B cell (primary cell): Measurements from ENCODE around the gene ITFG2. TPM values are rescaled to one million over a fixed set of nuclear protein-coding genes. Genes with fewer than 3 reads are reported as not detected.

Source experiments
- ATAC-seq: fragments of 200-7000 bp; cut with Tn5 transposase; one replicate; pipeline ENCODE4 v1.10.0; 2021; ENCODE audit warnings: low read depth, mild to moderate bottlenecking, moderate number of reproducible peaks, moderate library complexity
- CTCF ChIA-PET: fragments of 350-600 bp; sonication (Branson Sonifier 250); formaldehyde crosslinking; loops from one replicate; lab custom pipeline; 2021; ENCODE audit warnings: antibody characterized with exemption, inconsistent platforms; lab: Charles Lee
- POLR2A ChIA-PET: fragments of 350-600 bp; sonication (Branson Sonifier 250); formaldehyde crosslinking; loops from one replicate; lab custom pipeline; 2021; ENCODE audit warnings: antibody characterized with exemption; lab: Charles Lee
- DNase-seq: peaks from one replicate; pipeline ENCODE4 v3.0.0; 2013
- H2AFZ ChIP-seq: 2 replicates; pipeline ENCODE4 v1.6.1; 2012; ENCODE audit warnings: mild to moderate bottlenecking, low read depth, low read length; ENCODE audit not compliant: insufficient read depth, poor library complexity, severe bottlenecking
- H3K27ac ChIP-seq, 2 donors: 1 replicate in 1 of 2; 2 replicates in 1 of 2; pipeline ENCODE4 v1.5.1; 2012 to 2013; ENCODE audit warnings: low read length in 2 of 2, mild to moderate bottlenecking in 2 of 2, moderate library complexity in 1 of 2
- H3K27me3 ChIP-seq, 4 experiments: fragments of 200-600 bp in 1 of 4; sonication (generic) in 1 of 4; replicated peaks in 1 of 4; 1 replicate in 2 of 4; 2 replicates in 2 of 4; pipeline versions ENCODE4 v1.6.1 to v1.7.0; 2013 to 2016; ENCODE audit warnings: low read length in 3 of 4, mild to moderate bottlenecking in 2 of 4, mixed read lengths in 1 of 4, moderate library complexity in 1 of 4; ENCODE audit not compliant: insufficient read depth in 4 of 4, control insufficient read depth in 3 of 4; ENCODE audit errors: control extremely low read depth in 1 of 4
- H3K36me3 ChIP-seq, 2 experiments: replicated peaks in 1 of 2; 1 replicate in 1 of 2; 2 replicates in 1 of 2; pipeline versions ENCODE4 v1.6.1 to v1.7.1; 2013; ENCODE audit warnings: low read length in 1 of 2; ENCODE audit not compliant: insufficient read depth in 2 of 2, control insufficient read depth in 1 of 2; ENCODE audit errors: control extremely low read depth in 1 of 2, extremely low read depth in 1 of 2
- H3K4me1 ChIP-seq, 2 donors: fragments of 200-600 bp in 1 of 2; sonication (generic) in 1 of 2; 1 replicate in 1 of 2; 2 replicates in 1 of 2; pipeline versions ENCODE4 v1.5.1 to v1.6.1; 2013 to 2017; ENCODE audit warnings: low read length in 2 of 2; ENCODE audit not compliant: control insufficient read depth in 2 of 2, insufficient read depth in 2 of 2
- H3K4me2 ChIP-seq: replicated peaks from 2 replicates; pipeline ENCODE3; 2012; ENCODE audit warnings: mild to moderate bottlenecking, low read depth, low read length; ENCODE audit not compliant: poor library complexity, severe bottlenecking
- H3K4me3 ChIP-seq, 5 experiments: fragments of 200-600 bp in 1 of 5; sonication (generic) in 1 of 5; 1 replicate in 3 of 5; 2 replicates in 2 of 5; pipeline versions ENCODE4 v1.5.1 to v1.7.0; 2011 to 2016; ENCODE audit warnings: low read length in 4 of 5, mild to moderate bottlenecking in 4 of 5, low read depth in 2 of 5, control low read depth in 1 of 5, moderate library complexity in 1 of 5; ENCODE audit not compliant: insufficient read depth in 1 of 5; ENCODE audit errors: control extremely low read depth in 1 of 5, extremely low read depth in 1 of 5
- H3K79me2 ChIP-seq: fragments of 200-600 bp; sonication (generic); one replicate; pipeline ENCODE4 v1.6.0; 2016; ENCODE audit warnings: low read length; ENCODE audit not compliant: control insufficient read depth, insufficient read depth
- H3K9ac ChIP-seq: fragments of 200-600 bp; sonication (generic); 2 replicates; pipeline ENCODE4 v1.6.1; 2017; ENCODE audit warnings: mild to moderate bottlenecking, low read length, moderate library complexity
- H3K9me3 ChIP-seq, 3 donors: one replicate each; pipeline versions ENCODE4 v1.6.1 to v1.7.1; 2013; ENCODE audit warnings: low read length in 2 of 3; ENCODE audit not compliant: control insufficient read depth in 2 of 3, insufficient read depth in 1 of 3; ENCODE audit errors: control extremely low read depth in 1 of 3
- H4K20me1 ChIP-seq: 2 replicates; pipeline ENCODE4 v1.6.0; 2012; ENCODE audit warnings: mild to moderate bottlenecking, low read length; ENCODE audit not compliant: insufficient read depth, control insufficient read depth, poor library complexity, severe bottlenecking
- H3K27ac Mint-ChIP-seq: one replicate; pipeline ENCODE4 v1.8.0; 2021; ENCODE audit warnings: mixed read lengths
- H3K27me3 Mint-ChIP-seq: one replicate; pipeline ENCODE4 v1.8.0; 2021; ENCODE audit warnings: mixed read lengths
- H3K4me1 Mint-ChIP-seq: one replicate; pipeline ENCODE4 v1.8.0; 2021; ENCODE audit warnings: mixed read lengths
- H3K4me3 Mint-ChIP-seq: one replicate; pipeline ENCODE4 v1.8.0; 2021; ENCODE audit warnings: mixed read lengths
- H3K9me3 Mint-ChIP-seq: one replicate; pipeline ENCODE4 v1.8.0; 2022; ENCODE audit warnings: mixed read lengths; ENCODE audit not compliant: insufficient read depth
- EZH2 ChIP-seq: IDR thresholded peaks from 2 replicates; pipeline ENCODE4 v1.6.1; 2012; ENCODE audit warnings: borderline replicate concordance, low read depth, mild to moderate bottlenecking, moderate library complexity, low read length; ENCODE audit not compliant: insufficient read depth, poor library complexity, severe bottlenecking
- WGBS: methylation state at CpG from one replicate; pipeline ENCODE4 v1.1.5; 2013; ENCODE audit warnings: missing lambda C conversion rate; ENCODE audit not compliant: insufficient coverage; 5-methylcytosine and 5-hydroxymethylcytosine counted together
- intact Hi-C: fragments of 100-400 bp; cut with micrococcal nuclease; formaldehyde crosslinking; loops from one replicate; pipeline ENCODE4 v1.10.0; 2022
- polyA plus RNA-seq: library from polyadenylated mRNA; depleted of rRNA; stranded (reverse); fragments of >200 nt; gene quantifications from 2 replicates; pipeline ENCODE4 v1.2.3, GENCODE V29; 2012
- total RNA-seq, 2 donors: library from RNA; stranded (reverse); fragments of 120-200 nt in 1 of 2; gene quantifications; 1 replicate in 1 of 2; 2 replicates in 1 of 2; pipeline versions ENCODE4 v1.2.3 to v1.2.4, GENCODE V29; 2013 to 2022
- TF ChIP-seq, protein P1 (sequence below): fragments of 200-600 bp; IDR thresholded peaks from one replicate; pipeline ENCODE4 v1.8.0; 2022; ENCODE audit warnings: antibody characterized with exemption, mild to moderate bottlenecking

The ITFG2 gene
- total and polyA plus RNA-seq, 2 donors (not counting 1 experiment from before 2014, with no cell fraction given): 88.2 to 137 TPM

DNA sequence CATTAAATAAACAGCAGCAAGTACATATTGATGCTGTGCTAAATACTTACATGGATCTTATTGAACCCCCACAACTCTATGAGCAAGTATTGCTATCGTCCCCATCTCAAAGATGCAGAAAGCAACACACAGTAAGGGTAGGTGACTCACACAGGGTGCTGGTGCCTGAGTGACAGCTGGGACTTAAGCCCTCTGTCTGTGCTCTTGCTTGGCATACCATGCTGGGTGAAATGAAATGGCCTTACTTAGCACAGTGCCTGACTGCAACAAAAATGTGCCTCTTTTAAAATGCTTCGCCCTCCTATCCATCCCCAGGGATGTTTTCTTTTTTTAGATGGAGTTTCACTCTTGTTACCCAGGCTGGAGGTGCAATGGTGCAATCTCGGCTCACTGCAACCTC, 43.6 kb downstream of the ITFG2 start:
- Histone ChIP-seq H3K27ac (no peak overlapping the region), H3K79me2 (no peaks in the 10 kb centered on the region), H2AFZ (no peak overlapping the region), H3K9ac (no peak overlapping the region), H4K20me1 (no peaks in the 10 kb centered on the region), H3K4me2 (no peak overlapping the region), H3K36me3 (peaks cover 0 to 10% of the 10 kb centered on the region in 2 experiments), H3K9me3 (no peaks in the 10 kb centered on the region), H3K27me3 (no peaks in the 10 kb centered on the region), H3K4me1 (no peaks in the 10 kb centered on the region), H3K4me3 (no peak overlapping the region)
- no peaks in the 10 kb centered on the region for H3K4me1 Mint-ChIP-seq
- WGBS: 80% methylated on average over 1 of the region's 3 CpGs
- H3K4me3 Mint-ChIP-seq: no peak overlapping the region
- TF ChIP-seq, protein P1, sequence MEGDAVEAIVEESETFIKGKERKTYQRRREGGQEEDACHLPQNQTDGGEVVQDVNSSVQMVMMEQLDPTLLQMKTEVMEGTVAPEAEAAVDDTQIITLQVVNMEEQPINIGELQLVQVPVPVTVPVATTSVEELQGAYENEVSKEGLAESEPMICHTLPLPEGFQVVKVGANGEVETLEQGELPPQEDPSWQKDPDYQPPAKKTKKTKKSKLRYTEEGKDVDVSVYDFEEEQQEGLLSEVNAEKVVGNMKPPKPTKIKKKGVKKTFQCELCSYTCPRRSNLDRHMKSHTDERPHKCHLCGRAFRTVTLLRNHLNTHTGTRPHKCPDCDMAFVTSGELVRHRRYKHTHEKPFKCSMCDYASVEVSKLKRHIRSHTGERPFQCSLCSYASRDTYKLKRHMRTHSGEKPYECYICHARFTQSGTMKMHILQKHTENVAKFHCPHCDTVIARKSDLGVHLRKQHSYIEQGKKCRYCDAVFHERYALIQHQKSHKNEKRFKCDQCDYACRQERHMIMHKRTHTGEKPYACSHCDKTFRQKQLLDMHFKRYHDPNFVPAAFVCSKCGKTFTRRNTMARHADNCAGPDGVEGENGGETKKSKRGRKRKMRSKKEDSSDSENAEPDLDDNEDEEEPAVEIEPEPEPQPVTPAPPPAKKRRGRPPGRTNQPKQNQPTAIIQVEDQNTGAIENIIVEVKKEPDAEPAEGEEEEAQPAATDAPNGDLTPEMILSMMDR: no peak
- TF ChIP-seq EZH2: no peak
- H3K27me3 Mint-ChIP-seq: no peaks in the 10 kb centered on the region
- H3K27ac Mint-ChIP-seq: no peak overlapping the region
- ChIA-PET CTCF (interaction anchor here (3.8 kb wide), 1 partner anchor 88 kb away, joined by 22 read pairs; no protein-coding TSS in a partner anchor), POLR2A (no interaction called here)
- intact Hi-C loops: loop anchor here (10.0 kb wide), 1 partner anchor 179 kb away; no protein-coding TSS in a partner anchor
- ATAC-seq (no peak), DNase-seq (no peak)
- H3K9me3 Mint-ChIP-seq: no peaks in the 10 kb centered on the region

DNA sequence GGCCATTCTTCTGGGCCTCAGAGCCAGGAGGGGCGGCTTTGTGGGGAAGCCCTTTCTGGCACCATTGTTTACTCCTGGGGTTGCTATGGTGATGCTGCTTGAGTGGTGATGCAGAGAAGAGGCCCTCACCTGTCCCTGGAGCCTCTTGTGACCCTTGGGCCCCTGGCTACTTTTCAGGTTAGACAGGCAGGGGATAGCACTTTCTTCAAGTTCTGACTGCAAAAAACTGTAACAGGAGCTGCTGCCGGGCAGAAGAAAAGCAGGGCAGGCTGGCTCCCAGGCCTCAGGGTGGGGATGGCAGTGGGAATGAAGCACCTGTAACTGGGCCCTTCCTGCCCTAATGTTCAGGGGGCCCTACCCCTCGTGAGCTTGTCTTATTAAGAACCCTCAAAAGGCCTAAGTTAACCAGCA, 44.6 kb downstream of the ITFG2 start, which contains the start of gene TEX52:
Gene TEX52, minus strand, starts transcription at position 19 of the 411 bp plus-strand sequence. Its CDS starts 13 bp downstream, at position 6.
- H3K4me3 ChIP-seq: no peak within 1 kb of the TSS
- Mint-ChIP-seq H3K9me3 (no peaks in the 10 kb centered on the region), H3K4me1 (no peaks in the 10 kb centered on the region), H3K27ac (no peak within 1 kb of the TSS), H3K27me3 (no peaks in the 10 kb centered on the region), H3K4me3 (no peak within 1 kb of the TSS)
- WGBS: 100% methylated on average over 2 of the region's 3 CpGs
- DNase-seq (no peak), ATAC-seq (no peak)
- no peak within 1 kb of the TSS for H3K4me2 ChIP-seq
- ChIA-PET CTCF (no interaction called here), POLR2A (no interaction called here)
- TF ChIP-seq, protein P1: no peak
- TF ChIP-seq EZH2: no peak
- no peaks in the 10 kb centered on the region for H3K4me1 ChIP-seq
- H3K27me3 ChIP-seq: no peaks in the 10 kb centered on the region
- peaks cover 0 to 10% of the 10 kb centered on the region in 2 experiments for H3K36me3 ChIP-seq
- H4K20me1 ChIP-seq: no peaks in the 10 kb centered on the region
- H3K9ac ChIP-seq: no peak within 1 kb of the TSS
- no peaks in the 10 kb centered on the region for H3K9me3 ChIP-seq
- intact Hi-C loops: loop anchor here (10.0 kb wide), 1 partner anchor 178 kb away; no protein-coding TSS in a partner anchor
- no peak within 1 kb of the TSS for H2AFZ ChIP-seq
- no peak within 1 kb of the TSS for H3K27ac ChIP-seq
- H3K79me2 ChIP-seq: no peaks in the 10 kb centered on the region
